A673 (cell line): Measurements from ENCODE around the gene CNTN2.

ENCODE experiments used
- EZH2 ChIP-seq: fragments of 200-600 bp; sonication (generic); IDR thresholded peaks from 2 replicates; pipeline ENCODE4 v1.6.1; 2017; ENCODE audit warnings: borderline replicate concordance, low read depth, mild to moderate bottlenecking, mixed read lengths, antibody characterized with exemption, low read length; ENCODE audit not compliant: poor library complexity, severe bottlenecking
- TF ChIP-seq, protein P1 (sequence below): fragments of 300-800, 200-600 bp; sonication (generic); conservative IDR thresholded peaks from 2 replicates; pipeline ENCODE4 v1.5.1; 2017; ENCODE audit warnings: low read depth, mild to moderate bottlenecking, antibody characterized with exemption, low read length, moderate library complexity, mixed read lengths

DNA sequence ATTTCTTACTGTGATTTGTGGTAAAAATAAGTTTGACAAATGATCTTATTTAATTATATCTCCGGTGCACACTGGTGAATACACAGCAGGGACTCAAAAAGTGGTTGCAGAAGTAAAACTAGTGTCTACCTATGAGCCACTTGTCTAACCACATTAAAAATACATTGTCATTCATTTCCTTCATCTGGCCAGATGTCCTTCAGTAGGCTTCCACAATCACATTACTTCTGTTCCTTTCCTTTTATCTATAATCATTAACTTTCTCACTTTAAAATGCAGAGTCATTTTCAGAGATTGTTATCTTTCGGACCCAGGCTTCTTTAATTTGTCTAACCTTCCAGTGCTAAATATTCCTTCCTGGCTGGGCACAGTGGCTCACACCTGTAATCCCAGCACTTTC is 75.7 kb downstream of the CNTN2 start:
- TF ChIP-seq, protein P1, sequence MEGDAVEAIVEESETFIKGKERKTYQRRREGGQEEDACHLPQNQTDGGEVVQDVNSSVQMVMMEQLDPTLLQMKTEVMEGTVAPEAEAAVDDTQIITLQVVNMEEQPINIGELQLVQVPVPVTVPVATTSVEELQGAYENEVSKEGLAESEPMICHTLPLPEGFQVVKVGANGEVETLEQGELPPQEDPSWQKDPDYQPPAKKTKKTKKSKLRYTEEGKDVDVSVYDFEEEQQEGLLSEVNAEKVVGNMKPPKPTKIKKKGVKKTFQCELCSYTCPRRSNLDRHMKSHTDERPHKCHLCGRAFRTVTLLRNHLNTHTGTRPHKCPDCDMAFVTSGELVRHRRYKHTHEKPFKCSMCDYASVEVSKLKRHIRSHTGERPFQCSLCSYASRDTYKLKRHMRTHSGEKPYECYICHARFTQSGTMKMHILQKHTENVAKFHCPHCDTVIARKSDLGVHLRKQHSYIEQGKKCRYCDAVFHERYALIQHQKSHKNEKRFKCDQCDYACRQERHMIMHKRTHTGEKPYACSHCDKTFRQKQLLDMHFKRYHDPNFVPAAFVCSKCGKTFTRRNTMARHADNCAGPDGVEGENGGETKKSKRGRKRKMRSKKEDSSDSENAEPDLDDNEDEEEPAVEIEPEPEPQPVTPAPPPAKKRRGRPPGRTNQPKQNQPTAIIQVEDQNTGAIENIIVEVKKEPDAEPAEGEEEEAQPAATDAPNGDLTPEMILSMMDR = no peak
- TF ChIP-seq EZH2 = no peak
